GM23338 (cell line): ENCODE data around the gene CTDSPL. TPM values are rescaled to one million over a fixed set of nuclear protein-coding genes. Genes with fewer than 3 reads are reported as not detected.

Source experiments
- ATAC-seq: fragments of 200-7000 bp; cut with Tn5 transposase; 3 replicates; pipeline ENCODE4 v1.9.1; 2020
- DNase-seq: peaks from one replicate; pipeline ENCODE4 v3.0.0-alpha.2; 2015; ENCODE audit warnings: low spot score
- H2AFZ ChIP-seq: fragments of 200-600 bp; sonication (generic); 2 replicates; pipeline ENCODE4 v1.8.0; 2016; ENCODE audit warnings: antibody characterized with exemption, mild to moderate bottlenecking, moderate library complexity
- H3F3A ChIP-seq: fragments of 200-600 bp; sonication (generic); replicated peaks from 2 replicates; pipeline ENCODE4 v1.8.0; 2017; ENCODE audit warnings: antibody characterized with exemption, mixed run types, low read depth
- H3K27ac ChIP-seq: fragments of 200-600 bp; sonication (generic); 2 replicates; pipeline ENCODE4 v1.6.1; 2016; ENCODE audit warnings: low read depth
- H3K27me3 ChIP-seq: fragments of 200-600 bp; sonication (generic); 2 replicates; pipeline ENCODE4 v1.8.0; 2016; ENCODE audit warnings: mild to moderate bottlenecking, mixed run types, moderate library complexity; ENCODE audit not compliant: insufficient read depth
- H3K36me3 ChIP-seq: fragments of 200-600 bp; sonication (generic); 2 replicates; pipeline ENCODE4 v1.8.0; 2016; ENCODE audit warnings: mild to moderate bottlenecking; ENCODE audit not compliant: insufficient read depth
- H3K4me1 ChIP-seq: fragments of 200-600 bp; sonication (generic); 2 replicates; pipeline ENCODE4 v1.8.0; 2016; ENCODE audit warnings: mild to moderate bottlenecking, moderate library complexity; ENCODE audit not compliant: insufficient read depth
- H3K4me2 ChIP-seq: fragments of 200-600 bp; sonication (generic); 2 replicates; pipeline ENCODE4 v1.7.1; 2017; ENCODE audit warnings: mixed run types
- H3K4me3 ChIP-seq: fragments of 200-600 bp; sonication (generic); 2 replicates; pipeline ENCODE4 v1.6.1; 2016; ENCODE audit warnings: mixed run types
- H3K79me2 ChIP-seq: fragments of 200-600 bp; sonication (generic); replicated peaks from 2 replicates; pipeline ENCODE4 v1.8.0; 2017; ENCODE audit warnings: mild to moderate bottlenecking; ENCODE audit not compliant: insufficient read depth
- H3K9me2 ChIP-seq: fragments of 200-600 bp; sonication (generic); 2 replicates; pipeline ENCODE4 v1.8.0; 2017; ENCODE audit not compliant: insufficient read depth
- H4K20me1 ChIP-seq: fragments of 200-600 bp; sonication (generic); replicated peaks from 2 replicates; pipeline ENCODE4 v1.8.0; 2017; ENCODE audit warnings: mild to moderate bottlenecking; ENCODE audit not compliant: insufficient read depth
- H3K27ac Mint-ChIP-seq: 2 replicates; pipeline ENCODE4 v1.8.0; 2020; ENCODE audit warnings: inconsistent platforms, mild to moderate bottlenecking, moderate library complexity, mixed read lengths
- H3K27me3 Mint-ChIP-seq: 3 replicates; pipeline ENCODE4 v1.8.0; 2022; ENCODE audit warnings: low read depth, mild to moderate bottlenecking, moderate library complexity, mixed read lengths, inconsistent platforms; ENCODE audit not compliant: insufficient read depth, poor library complexity
- H3K36me3 Mint-ChIP-seq: 3 replicates; pipeline ENCODE4 v1.8.0; 2021; ENCODE audit warnings: low read depth, mild to moderate bottlenecking, inconsistent platforms, moderate library complexity, mixed read lengths
- H3K4me1 Mint-ChIP-seq: 3 replicates; pipeline ENCODE4 v1.8.0; 2020; ENCODE audit warnings: mild to moderate bottlenecking, inconsistent platforms, mixed read lengths
- H3K4me3 Mint-ChIP-seq: 3 replicates; pipeline ENCODE4 v1.8.0; 2021; ENCODE audit warnings: moderate library complexity, mild to moderate bottlenecking, inconsistent platforms, mixed read lengths
- H3K9me3 Mint-ChIP-seq: 3 replicates; pipeline ENCODE4 v1.8.0; 2020; ENCODE audit warnings: moderate library complexity, mild to moderate bottlenecking, inconsistent platforms, mixed read lengths
- CREB1 ChIP-seq: fragments of 250-450 bp; sonication (Bioruptor Pico); IDR thresholded peaks from 2 replicates; pipeline ENCODE4 v1.5.0; 2020; ENCODE audit warnings: low read depth, mild to moderate bottlenecking, moderate library complexity
- CTCF ChIP-seq, 2 experiments: fragments of 200-600 bp in 1 of 2; sonication (generic) in 1 of 2; conservative IDR thresholded peaks; 2 replicates each; pipeline versions ENCODE4 v1.5.1 to v1.6.1; 2016 to 2017; ENCODE audit warnings: antibody characterized with exemption in 2 of 2, low read depth in 2 of 2, mild to moderate bottlenecking in 2 of 2, moderate library complexity in 1 of 2
- ETS1 ChIP-seq: IDR thresholded peaks from 2 replicates; pipeline ENCODE4 v1.6.1; 2016; ENCODE audit warnings: antibody characterized with exemption
- EZH2 ChIP-seq: fragments of 200-600 bp; sonication (generic); IDR thresholded peaks from one replicate; pipeline ENCODE4 v1.8.0; 2017; ENCODE audit warnings: antibody characterized with exemption, mild to moderate bottlenecking, low read depth; ENCODE audit not compliant: unreplicated experiment
- EZH2phosphoT487 ChIP-seq: fragments of 200-600 bp; sonication (generic); IDR thresholded peaks from one replicate; pipeline ENCODE4 v1.8.1; 2018; ENCODE audit warnings: antibody characterized with exemption; ENCODE audit not compliant: unreplicated experiment
- JUNB ChIP-seq: IDR thresholded peaks from one replicate; pipeline ENCODE4 v1.6.1; 2016; ENCODE audit warnings: antibody characterized with exemption; ENCODE audit not compliant: unreplicated experiment
- NANOG ChIP-seq: IDR thresholded peaks from 2 replicates; pipeline ENCODE4 v1.6.1; 2016; ENCODE audit warnings: antibody characterized with exemption, borderline replicate concordance
- POLR2AphosphoS5 ChIP-seq: IDR thresholded peaks from 2 replicates; pipeline ENCODE4 v1.6.1; 2016; ENCODE audit warnings: antibody characterized with exemption, low read depth
- REST ChIP-seq: IDR thresholded peaks from one replicate; pipeline ENCODE4 v1.6.1; 2018; ENCODE audit warnings: antibody characterized with exemption; ENCODE audit not compliant: unreplicated experiment
- STAT1 ChIP-seq: IDR thresholded peaks from one replicate; pipeline ENCODE4 v1.6.1; 2016; ENCODE audit warnings: antibody characterized with exemption; ENCODE audit not compliant: unreplicated experiment
- ZNF114 ChIP-seq: fragments of 250-450 bp; sonication (Bioruptor Pico); IDR thresholded peaks from 2 replicates; pipeline ENCODE4 v1.5.0; 2020; ENCODE audit warnings: mild to moderate bottlenecking, moderate library complexity
- ZNF331 ChIP-seq: fragments of 250-450 bp; sonication (Bioruptor Pico); IDR thresholded peaks from 2 replicates; pipeline ENCODE4 v1.5.0; 2020; ENCODE audit warnings: low read depth, mild to moderate bottlenecking, moderate library complexity
- ZNF462 ChIP-seq: fragments of 250-450 bp; sonication (Bioruptor Pico); IDR thresholded peaks from 2 replicates; pipeline ENCODE4 v1.5.0; 2020; ENCODE audit warnings: mild to moderate bottlenecking, moderate library complexity
- polyA plus RNA-seq: library from polyadenylated mRNA; unstranded; fragments of >200 nt; fragmentation: Nextera tagmentation; extraction: Ambion mirVana; gene quantifications from 2 replicates; pipeline ENCODE4 v1.2.1, GENCODE V29; 2016
- total RNA-seq: library from RNA; depleted of rRNA; stranded (reverse); fragments of >200 nt; shearing (Covaris generic); gene quantifications from 2 replicates; pipeline ENCODE4 v1.2.3, GENCODE V29; 2014

CTDSPL gene
- total and polyA plus RNA-seq, 2 experiments from 2014 or later: 23.2 to 42.0 TPM

- peaks cover 37% of the 10 kb centered on the region for H3K4me1 Mint-ChIP-seq
- TF ChIP-seq NANOG: no peak
- no peak for TF ChIP-seq CTCF (conservative IDR thresholded peaks at IDR 0.05; ENCODE audit: low read depth in 2 of 2)
- TF ChIP-seq CREB1 (CRISPR knock-in tag): no peak
- no peak for TF ChIP-seq REST
- no peak for TF ChIP-seq ETS1
- no peak for TF ChIP-seq ZNF462
- TF ChIP-seq ZNF114: no peak
- no peak for TF ChIP-seq POLR2AphosphoS5
- no peak for TF ChIP-seq JUNB
- no peak for TF ChIP-seq STAT1
- no peak for TF ChIP-seq EZH2
- no peak for TF ChIP-seq EZH2phosphoT487
- TF ChIP-seq ZNF331 (CRISPR knock-in tag): no peak
- peaks cover 13% of the 10 kb centered on the region for H3K79me2 ChIP-seq
- no peak overlapping the region for H3K4me3 Mint-ChIP-seq
- H3K4me3 ChIP-seq: no peak overlapping the region
- no peak overlapping the region for H3K27ac ChIP-seq
- DNase-seq (no peak), ATAC-seq (no peak)
- peaks cover 14% of the 10 kb centered on the region for H3K4me1 ChIP-seq
- peaks cover 5% of the 10 kb centered on the region for H3K27me3 Mint-ChIP-seq
- H3K27ac Mint-ChIP-seq: no peak overlapping the region
- H2AFZ ChIP-seq: no peak overlapping the region
- no peaks in the 10 kb centered on the region; the same call in 1 of the 2 replicates for H4K20me1 ChIP-seq
- H3K36me3 Mint-ChIP-seq: no peaks in the 10 kb centered on the region
- H3K4me2 ChIP-seq: no peak overlapping the region
- no peaks in the 10 kb centered on the region for H3K36me3 ChIP-seq
- H3K9me2 ChIP-seq: no peaks in the 10 kb centered on the region
- H3K27me3 ChIP-seq: no peaks in the 10 kb centered on the region
- H3F3A ChIP-seq: no peaks in the 10 kb centered on the region
- no peaks in the 10 kb centered on the region for H3K9me3 Mint-ChIP-seq
Measured at GRCh38 chr3:37922721-37923568, 61.3 kb downstream of the CTDSPL start.
